Activated T-helper 9 cell treated with anti-CD3 and anti-CD28 coated beads, Interleukin-2, amount 50 U/mL, for 16 hours (primary cell): ENCODE measurements around the gene ACVR1B.
"Not testable (repeated sequence)": the region's sequence is repeated elsewhere in the genome, so short reads cannot be mapped to it uniquely, and the experiment has no call there.

Source experiments
- DNase-seq: peaks from one replicate; pipeline ENCODE4 v3.0.0-alpha.2; 2020; ENCODE audit warnings: low read depth

Gene ACVR1B

DNA sequence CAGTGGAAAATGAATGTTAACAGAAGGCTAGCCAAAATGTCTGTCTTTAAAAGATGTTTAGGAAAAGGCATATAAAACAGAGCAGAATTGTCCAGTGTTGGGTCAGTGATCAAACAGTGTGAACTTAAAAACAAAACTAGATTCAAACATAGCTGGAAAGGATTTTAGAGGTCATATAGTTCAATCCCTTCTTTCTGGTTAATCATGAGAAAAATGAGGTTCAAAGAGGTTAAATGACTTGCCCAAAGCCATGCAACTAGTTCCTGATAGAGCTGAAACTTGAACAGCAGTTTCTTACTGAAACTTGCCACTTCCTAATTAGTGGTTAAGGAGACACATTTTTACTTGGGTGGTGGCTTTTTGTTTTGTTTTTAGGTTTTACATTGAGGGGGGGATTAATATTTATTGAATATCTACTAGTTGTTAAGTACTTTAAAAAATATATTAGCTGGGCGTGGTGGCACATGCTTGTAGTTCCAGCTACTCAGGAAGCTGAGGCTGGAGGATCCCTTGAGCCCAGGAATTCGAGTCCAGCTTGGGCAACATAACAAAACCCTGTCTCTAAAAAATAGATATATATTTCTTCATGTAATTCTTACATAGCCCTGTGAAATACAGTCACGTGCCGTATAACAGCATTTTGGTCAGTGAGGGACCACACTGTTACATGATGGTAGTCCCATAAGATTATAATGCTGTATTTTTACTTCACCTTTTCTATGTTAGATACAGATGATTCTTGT is 20.4 kb downstream of the ACVR1B start:
- no peak for DNase-seq

DNA sequence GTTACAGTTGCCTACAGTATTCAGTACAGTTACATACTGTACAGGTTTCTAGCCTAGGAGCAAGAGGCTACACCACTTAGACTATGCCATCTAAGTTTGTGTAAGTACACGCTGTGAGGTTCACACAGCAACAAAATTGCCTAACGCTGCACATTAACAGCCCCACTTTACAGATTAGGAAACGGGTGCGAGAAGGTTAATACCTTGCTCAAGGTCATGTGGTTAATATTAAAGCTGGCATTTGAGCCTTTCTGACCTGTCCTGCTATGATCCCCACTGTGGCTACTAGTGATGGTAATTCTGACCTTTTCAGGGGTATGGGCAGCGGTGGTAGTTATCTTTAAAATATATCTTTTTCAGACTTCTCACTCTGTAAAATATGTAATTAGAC is 20.9 kb downstream of the ACVR1B start:
- no peak for DNase-seq

DNA sequence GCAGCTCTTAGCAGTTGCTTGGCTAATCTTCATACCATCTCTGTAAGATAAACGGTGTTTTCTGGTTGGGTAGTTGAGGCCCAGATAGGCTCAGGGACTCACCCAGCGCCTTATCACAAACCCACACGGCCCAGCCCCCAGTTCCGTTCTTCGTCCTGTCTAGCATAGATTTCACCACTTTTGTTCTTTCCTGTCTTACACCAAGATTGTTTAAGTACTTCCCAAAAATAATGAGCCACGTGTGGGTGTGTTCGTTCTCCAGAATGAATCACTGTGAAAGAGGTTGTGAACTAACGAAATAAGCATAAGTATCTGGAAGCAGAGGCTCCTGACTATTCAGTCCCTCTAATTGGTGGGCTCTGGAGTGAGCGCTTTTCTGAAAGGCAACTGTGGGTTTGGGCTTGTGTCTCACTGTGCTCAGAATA is 21.4 kb downstream of the ACVR1B start:
- DNase-seq: peak; percentile 21

DNA sequence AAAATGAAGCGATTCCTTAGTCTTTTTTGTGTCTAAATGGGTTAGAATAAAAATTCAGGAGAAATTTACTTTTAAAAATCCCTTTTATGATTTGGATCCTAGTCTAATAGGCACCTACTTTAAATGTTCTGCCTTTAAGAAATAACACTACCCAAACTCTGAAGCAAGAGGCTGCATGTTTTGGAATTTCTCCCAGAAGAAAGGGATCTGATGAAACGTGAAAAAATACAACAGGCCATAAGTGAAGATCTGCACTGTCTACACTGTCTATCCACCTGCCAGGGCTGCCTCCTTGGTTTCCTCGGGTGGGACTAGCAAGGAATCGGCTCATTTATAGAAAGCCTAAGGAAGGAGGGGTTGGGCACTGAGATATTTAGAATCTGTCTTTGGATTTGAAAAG is 22.1 kb downstream of the ACVR1B start:
- no peak for DNase-seq

DNA sequence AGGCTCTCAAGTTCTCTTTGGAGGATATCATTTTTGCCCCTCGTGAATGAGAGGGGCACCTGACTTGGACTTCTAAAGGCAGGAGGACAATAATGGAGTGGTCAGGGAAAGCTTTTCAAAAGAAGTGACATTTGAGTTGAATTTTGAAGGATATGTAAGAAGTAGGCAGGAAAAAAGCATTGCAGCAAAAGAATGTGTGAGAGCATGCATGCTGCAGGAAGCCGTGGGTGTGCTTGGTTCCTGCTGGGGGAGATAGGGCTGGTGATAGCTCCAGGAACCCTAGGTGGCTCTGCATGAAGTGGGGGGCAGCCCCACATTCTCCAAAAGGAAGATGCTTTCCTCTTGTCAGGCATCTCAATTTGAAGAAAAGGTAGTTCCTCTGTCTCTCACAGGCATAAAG is 23.1 kb downstream of the ACVR1B start:
- DNase-seq: no peak

DNA sequence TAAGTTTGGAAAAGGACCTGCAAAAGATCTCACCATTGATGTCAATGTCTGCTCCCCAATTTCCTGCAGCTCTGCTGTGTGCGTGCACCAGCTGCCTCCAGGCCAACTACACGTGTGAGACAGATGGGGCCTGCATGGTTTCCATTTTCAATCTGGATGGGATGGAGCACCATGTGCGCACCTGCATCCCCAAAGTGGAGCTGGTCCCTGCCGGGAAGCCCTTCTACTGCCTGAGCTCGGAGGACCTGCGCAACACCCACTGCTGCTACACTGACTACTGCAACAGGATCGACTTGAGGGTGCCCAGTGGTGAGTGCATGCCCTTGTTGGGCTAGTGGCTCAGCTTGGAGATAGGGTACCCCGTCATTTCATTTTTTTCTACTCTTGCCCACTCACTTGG is 23.7 kb downstream of the ACVR1B start:
- DNase-seq: no peak

DNA sequence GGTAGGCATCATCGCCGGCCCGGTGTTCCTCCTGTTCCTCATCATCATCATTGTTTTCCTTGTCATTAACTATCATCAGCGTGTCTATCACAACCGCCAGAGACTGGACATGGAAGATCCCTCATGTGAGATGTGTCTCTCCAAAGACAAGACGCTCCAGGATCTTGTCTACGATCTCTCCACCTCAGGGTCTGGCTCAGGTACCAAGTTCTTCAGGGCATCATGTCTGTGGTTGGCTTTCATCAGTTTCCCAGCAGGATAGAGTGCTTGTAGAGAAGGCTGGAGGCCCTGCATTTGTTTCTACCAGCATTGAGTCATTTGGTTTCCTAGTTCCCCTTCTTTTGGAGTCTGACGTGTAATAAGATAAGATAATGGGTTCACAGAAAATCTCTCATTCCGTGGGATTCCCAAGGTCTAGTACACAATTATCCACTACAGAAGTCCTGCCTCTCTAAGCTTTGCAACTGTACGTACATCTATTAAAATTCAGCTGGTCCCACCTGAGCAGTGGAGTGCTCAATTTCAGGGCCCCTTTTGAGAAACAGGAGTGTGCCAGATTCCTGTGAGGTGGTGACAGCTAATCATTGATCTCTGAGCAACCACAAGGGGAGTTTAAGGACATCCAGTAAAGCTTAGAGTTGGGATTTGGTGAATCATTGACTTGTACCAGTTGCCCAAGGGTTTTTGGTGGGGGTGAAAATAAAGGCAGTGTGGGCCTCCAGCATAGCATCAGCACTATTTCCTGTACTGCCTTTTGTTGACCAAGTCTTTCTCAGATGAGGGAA is 25.1 kb downstream of the ACVR1B start:
- DNase-seq: no peak

DNA sequence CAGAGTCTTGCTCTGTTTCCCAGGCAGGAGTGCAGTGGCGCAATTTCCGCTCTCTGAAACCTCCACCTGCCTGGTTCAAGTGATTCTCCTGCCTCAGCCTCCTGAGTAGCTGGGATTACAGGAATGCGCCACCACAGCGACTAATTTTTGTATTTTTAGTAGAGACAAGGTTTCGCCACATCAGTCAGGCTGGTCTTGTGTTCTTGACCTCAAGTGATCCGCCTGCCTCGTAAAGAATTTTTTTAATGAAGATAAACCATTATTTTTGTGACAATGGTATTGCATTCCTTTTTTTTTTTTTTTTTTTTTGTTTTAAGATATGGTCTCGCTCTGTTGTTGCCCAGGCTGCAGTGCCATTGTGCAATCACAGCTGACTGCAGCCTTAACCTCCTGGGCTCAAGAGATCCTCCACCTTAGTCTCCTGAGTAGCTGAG is 25.8 kb downstream of the ACVR1B start:
- DNase-seq: no peak

DNA sequence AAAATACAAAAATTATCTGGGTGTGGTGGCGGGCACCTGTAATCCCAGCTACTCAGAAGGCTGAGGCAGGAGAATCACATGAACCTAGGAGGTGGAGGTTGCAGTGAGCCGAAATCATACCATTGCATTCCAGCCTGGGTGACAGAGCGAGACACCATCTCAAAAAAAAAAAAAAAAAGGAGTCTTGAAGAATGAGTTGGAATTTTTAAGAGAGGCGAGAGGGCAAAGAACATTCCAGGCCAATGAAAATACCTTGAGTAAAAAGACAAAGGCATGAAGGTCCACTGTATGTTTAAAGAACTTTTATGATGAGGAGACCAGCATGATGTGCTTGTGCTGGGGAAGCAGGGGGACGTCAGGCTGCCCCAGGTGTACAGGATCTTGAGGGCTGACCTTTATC is 27.8 kb downstream of the ACVR1B start:
- not testable (repeated sequence) for DNase-seq

DNA sequence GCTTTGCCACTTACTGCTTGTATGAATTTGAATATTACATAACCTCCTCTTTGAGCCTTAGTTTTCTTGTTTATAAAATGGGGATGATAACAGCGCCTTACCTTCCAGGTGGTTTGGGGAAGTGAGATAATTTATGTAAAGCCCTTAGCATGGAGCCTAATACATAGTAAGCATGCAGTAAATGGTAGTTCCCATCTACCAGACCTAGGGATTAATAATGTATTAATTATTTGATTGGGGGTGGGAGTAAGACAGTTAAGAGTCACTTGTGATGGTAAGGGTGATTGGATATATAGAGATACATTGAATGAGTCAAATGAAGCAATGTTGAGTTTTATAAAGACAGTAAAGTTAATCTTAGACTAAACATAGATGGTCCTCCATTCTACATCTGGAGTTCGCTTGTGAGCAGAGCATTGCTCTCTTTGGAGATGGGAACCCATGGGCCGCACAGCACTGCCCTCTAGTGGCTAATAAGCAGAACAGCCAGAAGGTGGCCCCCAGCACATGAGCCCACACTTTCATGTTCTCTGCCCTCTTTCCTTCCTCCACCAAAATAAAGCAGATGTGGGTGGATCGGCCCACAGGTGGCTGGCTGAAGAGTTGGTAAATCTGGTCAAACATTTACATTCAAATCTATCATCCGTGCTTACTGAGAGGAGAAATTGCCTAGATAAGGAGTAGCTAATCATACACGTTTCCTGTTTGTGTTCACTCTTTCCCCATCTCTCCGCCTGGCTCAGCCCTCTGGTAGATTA is 28.7 kb downstream of the ACVR1B start:
- DNase-seq: peak; percentile 43

DNA sequence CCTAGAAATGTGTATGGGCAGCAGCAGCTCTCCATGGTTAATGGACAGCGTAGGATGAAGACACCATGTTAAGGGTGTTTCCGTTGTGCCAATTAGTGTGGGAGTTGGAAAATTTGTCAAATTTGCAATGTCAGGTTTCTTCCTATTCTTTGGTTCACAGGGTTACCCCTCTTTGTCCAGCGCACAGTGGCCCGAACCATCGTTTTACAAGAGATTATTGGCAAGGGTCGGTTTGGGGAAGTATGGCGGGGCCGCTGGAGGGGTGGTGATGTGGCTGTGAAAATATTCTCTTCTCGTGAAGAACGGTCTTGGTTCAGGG is 29.3 kb downstream of the ACVR1B start:
- no peak for DNase-seq

DNA sequence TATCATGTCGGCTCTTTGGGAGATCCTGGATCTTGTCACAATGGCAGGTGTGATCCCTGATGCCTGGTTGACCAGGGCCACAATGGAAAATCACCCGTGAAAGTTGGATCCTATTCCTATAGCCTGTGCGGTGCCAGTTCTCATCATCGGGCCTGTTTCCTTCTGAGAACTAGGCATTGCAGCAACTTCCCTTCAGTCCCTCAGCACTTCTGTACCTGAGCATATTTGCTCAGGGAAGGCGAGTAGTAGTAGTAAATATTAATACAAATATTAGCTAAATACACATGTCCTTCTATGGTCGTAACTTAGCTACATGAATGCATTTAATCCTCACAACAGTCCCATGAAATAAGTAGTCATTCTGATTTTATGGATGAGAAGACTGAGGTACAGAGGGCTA is 33.2 kb downstream of the ACVR1B start:
- no peak for DNase-seq

DNA sequence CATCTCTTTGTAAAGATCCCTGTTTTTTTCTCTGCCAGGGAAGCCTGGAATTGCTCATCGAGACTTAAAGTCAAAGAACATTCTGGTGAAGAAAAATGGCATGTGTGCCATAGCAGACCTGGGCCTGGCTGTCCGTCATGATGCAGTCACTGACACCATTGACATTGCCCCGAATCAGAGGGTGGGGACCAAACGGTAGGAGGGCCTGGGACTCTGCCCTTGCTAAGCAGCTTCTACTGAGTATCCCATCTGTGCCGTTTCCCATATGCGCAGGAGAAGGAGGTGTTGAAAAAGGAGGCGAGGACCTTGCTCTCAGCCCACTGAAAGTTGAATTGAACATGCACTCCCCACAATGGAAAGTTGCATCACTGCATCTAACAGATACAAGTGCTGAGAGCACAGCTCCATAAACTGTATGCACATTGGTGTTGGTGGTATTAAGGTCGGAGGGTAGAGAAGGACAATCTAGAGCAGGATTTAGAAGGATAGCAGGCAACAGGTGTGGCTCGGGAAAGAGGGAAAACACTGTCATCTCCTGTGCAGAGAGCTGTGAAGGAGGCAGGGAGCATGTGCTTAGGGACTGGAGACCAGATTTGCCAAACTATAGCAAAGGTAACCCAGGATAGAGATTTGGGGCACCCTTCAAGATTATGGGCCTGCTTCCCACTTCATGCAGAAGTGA is 33.8 kb downstream of the ACVR1B start:
- no peak for DNase-seq

DNA sequence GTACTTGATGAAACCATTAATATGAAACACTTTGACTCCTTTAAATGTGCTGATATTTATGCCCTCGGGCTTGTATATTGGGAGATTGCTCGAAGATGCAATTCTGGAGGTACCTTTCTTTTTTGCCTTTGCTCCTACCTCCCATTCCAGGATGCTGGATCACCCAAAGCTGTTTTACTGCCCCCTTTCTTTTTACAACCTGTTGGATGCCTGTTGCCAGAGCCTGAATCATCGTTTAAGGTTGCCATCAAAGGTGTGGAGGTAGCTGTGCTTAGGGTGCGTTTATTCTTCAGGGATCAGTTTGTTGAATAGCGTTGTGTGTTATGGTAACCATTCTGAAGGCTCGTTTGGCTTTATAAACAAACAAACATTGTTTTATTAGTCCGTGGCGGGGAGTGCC is 35.3 kb downstream of the ACVR1B start:
- DNase-seq: no peak

DNA sequence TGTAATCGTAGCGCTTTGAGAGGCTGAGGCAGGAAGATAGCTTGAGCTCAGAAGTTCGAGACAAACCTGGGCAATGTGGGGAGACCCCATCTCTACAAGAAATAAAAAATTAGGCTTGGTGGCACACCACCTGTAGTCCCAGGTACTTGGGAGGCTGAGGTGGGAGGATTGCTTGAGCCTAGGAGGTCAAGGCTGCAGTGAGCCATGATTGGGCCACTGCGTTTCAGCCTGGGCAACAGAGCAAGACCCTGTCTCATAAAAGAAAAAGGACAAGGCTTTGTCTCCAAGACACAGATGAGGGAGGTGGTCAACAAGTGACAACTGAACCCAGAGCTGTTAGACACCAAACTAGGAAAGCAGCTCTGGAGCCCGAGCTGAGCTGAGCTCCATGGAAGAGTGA is 40.7 kb downstream of the ACVR1B start:
- DNase-seq: no peak

DNA sequence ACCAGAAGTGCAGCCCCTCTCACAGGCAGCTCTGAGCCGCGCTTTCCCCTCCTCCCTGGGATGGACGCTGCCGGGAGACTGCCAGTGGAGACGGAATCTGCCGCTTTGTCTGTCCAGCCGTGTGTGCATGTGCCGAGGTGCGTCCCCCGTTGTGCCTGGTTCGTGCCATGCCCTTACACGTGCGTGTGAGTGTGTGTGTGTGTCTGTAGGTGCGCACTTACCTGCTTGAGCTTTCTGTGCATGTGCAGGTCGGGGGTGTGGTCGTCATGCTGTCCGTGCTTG is 43.0 kb downstream of the ACVR1B start:
- no peak for DNase-seq

DNA sequence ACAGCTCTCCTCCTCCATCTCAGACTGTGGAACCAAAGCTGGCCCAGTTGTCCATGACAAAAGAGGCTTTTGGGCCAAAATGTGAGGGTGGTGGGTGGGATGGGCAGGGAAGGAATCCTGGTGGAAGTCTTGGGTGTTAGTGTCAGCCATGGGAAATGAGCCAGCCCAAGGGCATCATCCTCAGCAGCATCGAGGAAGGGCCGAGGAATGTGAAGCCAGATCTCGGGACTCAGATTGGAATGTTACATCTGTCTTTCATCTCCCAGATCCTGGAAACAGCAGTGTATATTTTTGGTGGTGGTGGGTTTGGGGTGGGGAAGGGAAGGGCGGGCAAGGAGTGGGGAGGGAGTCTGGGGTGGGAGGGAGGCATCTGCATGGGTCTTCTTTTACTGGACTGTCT is 43.5 kb downstream of the ACVR1B start:
- no peak for DNase-seq

DNA sequence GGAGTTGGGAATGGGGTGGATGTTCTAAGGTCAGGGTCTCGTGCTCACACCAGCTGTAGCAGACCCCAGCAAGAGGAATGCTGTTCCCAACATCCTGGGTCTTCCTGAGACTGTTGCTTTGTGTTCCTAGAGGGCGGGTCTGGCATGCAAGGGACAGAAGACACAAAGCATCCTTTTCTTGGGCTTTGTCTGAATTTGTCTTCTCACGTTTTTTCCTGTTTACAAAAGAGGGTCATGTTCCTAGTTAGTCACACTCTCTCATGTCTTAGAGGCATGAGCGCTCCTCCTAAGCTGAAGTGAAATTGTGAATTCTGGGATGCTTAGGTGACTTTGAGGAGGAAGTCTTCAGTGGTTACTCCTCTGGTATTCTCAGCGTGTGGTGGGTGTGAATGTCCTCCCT is 45.6 kb downstream of the ACVR1B start:
- no peak for DNase-seq

DNA sequence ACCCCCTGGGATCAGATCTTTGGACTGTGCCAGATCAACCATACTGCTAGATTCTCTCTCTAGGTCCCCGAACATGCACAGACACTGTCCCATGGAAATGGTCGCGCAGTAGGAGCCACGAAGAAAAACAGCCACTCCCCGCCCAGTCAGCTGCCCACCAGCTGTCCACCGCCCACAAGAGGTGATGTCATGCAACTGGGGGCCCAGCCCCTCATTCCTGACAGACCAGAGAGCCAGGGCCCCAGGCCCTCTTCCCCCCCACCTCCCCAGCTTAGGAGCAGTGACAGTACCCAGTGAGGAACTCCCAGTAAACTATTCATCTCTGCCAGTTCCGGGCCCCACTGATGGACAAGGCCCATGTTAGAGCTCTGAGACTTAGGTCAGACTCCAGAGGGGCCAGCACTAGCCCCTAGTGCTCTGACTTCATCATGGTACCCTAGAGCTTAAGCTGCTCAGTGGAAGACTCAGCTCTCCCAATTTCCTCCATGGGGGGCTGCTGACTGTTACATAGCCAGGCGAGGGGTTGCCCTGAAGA is 51.6 kb downstream of the ACVR1B start:
- no peak for DNase-seq

DNA sequence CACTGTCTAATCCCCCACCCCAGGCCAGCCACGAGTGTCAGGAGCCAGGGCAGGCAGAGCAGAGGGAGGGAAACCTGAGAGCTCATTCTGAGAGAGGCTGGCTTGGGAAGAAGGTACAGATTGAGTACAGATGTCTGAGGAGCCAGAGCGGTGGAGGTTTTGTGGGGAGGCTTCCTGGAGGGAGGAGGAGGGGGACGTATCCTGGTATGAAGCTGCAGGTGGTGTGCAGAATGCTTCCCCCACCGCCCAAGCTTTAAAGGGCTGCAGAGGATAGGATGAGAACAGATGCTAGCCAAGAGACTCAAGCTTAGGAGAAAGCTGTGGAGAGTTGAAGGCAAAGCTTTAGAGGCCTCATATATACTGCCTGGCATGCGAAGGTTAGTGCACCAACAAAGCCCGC is 52.1 kb downstream of the ACVR1B start:
- DNase-seq: no peak

DNA sequence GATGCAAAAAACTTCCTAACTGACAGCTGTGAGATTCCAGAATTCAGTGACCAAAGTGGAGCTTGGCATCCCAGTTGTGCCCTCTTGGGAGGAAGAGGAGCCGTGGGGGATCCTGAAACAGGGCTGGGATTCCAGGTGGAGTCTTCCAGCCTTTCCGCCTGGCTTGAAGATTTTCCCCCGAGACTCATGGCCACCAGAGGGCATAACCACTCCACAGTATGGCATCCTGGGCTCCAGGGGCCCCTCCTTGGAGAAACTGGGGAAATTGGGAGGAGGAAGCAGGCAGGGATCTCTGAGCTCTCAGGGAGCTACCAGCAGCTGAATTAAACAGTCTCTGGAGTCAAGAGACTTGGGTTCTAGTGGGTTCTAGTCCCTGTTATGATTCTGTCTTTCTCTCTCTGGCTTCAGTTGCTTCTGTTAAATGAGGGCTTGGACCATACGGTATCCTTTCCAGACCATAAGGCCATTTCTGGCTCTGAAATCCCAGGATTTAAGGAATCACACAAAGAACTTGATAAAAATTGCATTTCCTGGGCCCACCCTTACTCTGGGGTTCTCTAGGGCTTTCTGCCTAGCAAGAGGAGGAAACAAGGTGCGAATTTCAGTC is 52.6 kb downstream of the ACVR1B start:
- no peak for DNase-seq
